H1 (cell line): ENCODE data around the gene BCAS2. TPM values are rescaled to one million over a fixed set of nuclear protein-coding genes. Genes with fewer than 3 reads are reported as not detected.

Experiments
- CTCF ChIA-PET: fragments of 300-600 bp; sonication (Branson Sonifier 250); formaldehyde crosslinking; loops from one replicate; lab custom pipeline; 2021; ENCODE audit not compliant: partially characterized antibody; lab: Charles Lee
- POLR2A ChIA-PET: fragments of 300-600 bp; sonication (Branson Sonifier 250); formaldehyde crosslinking; loops from one replicate; lab custom pipeline; 2021; ENCODE audit warnings: inconsistent platforms; ENCODE audit not compliant: partially characterized antibody; lab: Charles Lee
- DNase-seq, 2 experiments: peaks; one replicate each; pipeline versions ENCODE4 v3.0.0 to v3.0.0-alpha.2; 2010 to 2022; ENCODE audit warnings: low spot score in 2 of 2, low read depth in 1 of 2, mixed read lengths in 1 of 2
- FAIRE-seq: peaks from 2 replicates; lab custom pipeline; 2011; peaks lifted over from hg19 to GRCh38; lab: Jason Lieb, UNC
- H2AFZ ChIP-seq: 2 replicates; pipeline ENCODE4 v1.8.1; 2012; ENCODE audit warnings: low read length, inconsistent platforms
- H2AK5ac ChIP-seq: 2 replicates; pipeline ENCODE4 v1.6.1; 2013; ENCODE audit warnings: low read depth, low read length
- H2BK120ac ChIP-seq: replicated peaks from 2 replicates; pipeline ENCODE3; 2013; ENCODE audit warnings: low read depth, low read length, inconsistent platforms
- H2BK12ac ChIP-seq: 2 replicates; pipeline ENCODE4 v1.6.1; 2013; ENCODE audit warnings: low read depth, low read length
- H2BK15ac ChIP-seq: 2 replicates; pipeline ENCODE4 v1.6.1; 2013; ENCODE audit warnings: low read length
- H2BK20ac ChIP-seq: 2 replicates; pipeline ENCODE4 v1.6.1; 2013; ENCODE audit warnings: low read length
- H2BK5ac ChIP-seq: 2 replicates; pipeline ENCODE4 v1.6.1; 2013; ENCODE audit warnings: low read depth, low read length
- H3K14ac ChIP-seq: 2 replicates; pipeline ENCODE4 v1.6.1; 2013; ENCODE audit warnings: inconsistent platforms; ENCODE audit not compliant: insufficient read length
- H3K18ac ChIP-seq: 2 replicates; pipeline ENCODE4 v1.6.1; 2013; ENCODE audit warnings: low read length; ENCODE audit errors: extremely low read depth
- H3K23ac ChIP-seq: 2 replicates; pipeline ENCODE4 v1.6.1; 2013; ENCODE audit warnings: inconsistent platforms; ENCODE audit not compliant: insufficient read length
- H3K23me2 ChIP-seq: 2 replicates; pipeline ENCODE4 v1.6.1; 2013; ENCODE audit warnings: low read depth, low read length
- H3K27ac ChIP-seq: 2 replicates; pipeline ENCODE4 v1.6.1; 2011; ENCODE audit warnings: low read depth, low read length, inconsistent platforms
- H3K27me3 ChIP-seq, 4 experiments: replicated peaks in 1 of 4; 1 replicate in 1 of 4; 2 replicates in 3 of 4; pipeline versions ENCODE4 v1.6.1 to v1.8.1; 2011 to 2013; ENCODE audit warnings: low read length in 3 of 4, mild to moderate bottlenecking in 3 of 4, inconsistent platforms in 2 of 4, mixed read lengths in 2 of 4, moderate library complexity in 1 of 4; ENCODE audit not compliant: control insufficient read depth in 3 of 4, insufficient read depth in 3 of 4; ENCODE audit errors: extremely low read depth in 1 of 4
- H3K36me3 ChIP-seq, 4 experiments: 2 replicates each; pipeline versions ENCODE4 v1.6.1 to v1.8.1; 2011 to 2013; ENCODE audit warnings: mild to moderate bottlenecking in 4 of 4, low read length in 3 of 4, moderate library complexity in 2 of 4, control low read depth in 1 of 4, inconsistent platforms in 1 of 4; ENCODE audit not compliant: insufficient read depth in 4 of 4, control insufficient read depth in 2 of 4
- H3K4ac ChIP-seq: replicated peaks from 2 replicates; pipeline ENCODE3; 2013; ENCODE audit warnings: low read length, low read depth, mixed read lengths, inconsistent platforms; ENCODE audit not compliant: insufficient read length
- H3K4me1 ChIP-seq, 4 experiments: replicated peaks in 1 of 4; 1 replicate in 1 of 4; 2 replicates in 3 of 4; pipeline versions ENCODE4 v1.6.1 to v1.8.1; 2011 to 2013; ENCODE audit warnings: low read length in 3 of 4, inconsistent platforms in 2 of 4, mixed read lengths in 1 of 4; ENCODE audit not compliant: insufficient read depth in 4 of 4, control insufficient read depth in 3 of 4
- H3K4me2 ChIP-seq, 2 experiments: 2 replicates each; pipeline versions ENCODE4 v1.6.1 to v1.8.1; 2011 to 2013; ENCODE audit warnings: low read depth in 2 of 2, low read length in 2 of 2, control low read depth in 1 of 2, inconsistent platforms in 1 of 2, mild to moderate bottlenecking in 1 of 2; ENCODE audit not compliant: insufficient read depth in 1 of 2
- H3K4me3 ChIP-seq, 4 experiments: fragments of 200-600, 300-600 bp in 1 of 4; sonication (generic), shearing (Covaris generic), sonication (Bioruptor Twin) in 1 of 4; 2 replicates each; pipeline versions ENCODE4 v1.5.1 to v1.8.1; 2011 to 2016; ENCODE audit warnings: low read length in 4 of 4, low read depth in 3 of 4, control low read depth in 2 of 4, inconsistent platforms in 2 of 4, mild to moderate bottlenecking in 2 of 4, mixed read lengths in 1 of 4, moderate library complexity in 1 of 4; ENCODE audit not compliant: insufficient read depth in 2 of 4; ENCODE audit errors: extremely low read depth in 1 of 4
- H3K56ac ChIP-seq: replicated peaks from 2 replicates; pipeline ENCODE3; 2013; ENCODE audit warnings: low read depth, mild to moderate bottlenecking, mixed read lengths, low read length, inconsistent platforms; ENCODE audit not compliant: insufficient read length
- H3K79me1 ChIP-seq: 2 replicates; pipeline ENCODE4 v1.6.1; 2013; ENCODE audit warnings: low read depth, low read length, control low read depth
- H3K79me2 ChIP-seq, 2 experiments: 2 replicates each; pipeline versions ENCODE4 v1.6.1 to v1.8.1; 2012 to 2013; ENCODE audit warnings: low read length in 2 of 2, mild to moderate bottlenecking in 2 of 2, inconsistent platforms in 1 of 2; ENCODE audit not compliant: insufficient read depth in 2 of 2, control insufficient read depth in 1 of 2
- H3K9ac ChIP-seq, 4 experiments: replicated peaks in 1 of 4; 1 replicate in 1 of 4; 2 replicates in 3 of 4; pipeline versions ENCODE4 v1.6.1 to v1.8.1; 2011 to 2013; ENCODE audit warnings: low read depth in 3 of 4, low read length in 3 of 4, control low read depth in 2 of 4, mild to moderate bottlenecking in 2 of 4, moderate library complexity in 2 of 4, inconsistent platforms in 1 of 4; ENCODE audit errors: extremely low read depth in 1 of 4
- H3K9me3 ChIP-seq, 2 experiments: 2 replicates each; pipeline versions ENCODE4 v1.6.1 to v1.8.1; 2012 to 2013; ENCODE audit warnings: mild to moderate bottlenecking in 2 of 2, moderate library complexity in 2 of 2, control low read depth in 1 of 2, inconsistent platforms in 1 of 2, low read depth in 1 of 2, low read length in 1 of 2, mixed read lengths in 1 of 2; ENCODE audit not compliant: insufficient read depth in 2 of 2
- H4K20me1 ChIP-seq, 2 experiments: replicated peaks in 1 of 2; 2 replicates each; pipeline versions ENCODE3 to v1.8.1; 2011 to 2013; ENCODE audit warnings: inconsistent platforms in 2 of 2, low read length in 2 of 2, mild to moderate bottlenecking in 1 of 2; ENCODE audit not compliant: insufficient read depth in 2 of 2, control insufficient read depth in 1 of 2
- H4K5ac ChIP-seq: 2 replicates; pipeline ENCODE4 v1.6.1; 2013; ENCODE audit warnings: low read length, low read depth, mixed read lengths, inconsistent platforms; ENCODE audit not compliant: insufficient read length
- H4K8ac ChIP-seq: 2 replicates; pipeline ENCODE4 v1.8.0; 2013; ENCODE audit warnings: mild to moderate bottlenecking, moderate library complexity, low read length, inconsistent platforms; ENCODE audit not compliant: insufficient read depth; ENCODE audit errors: extremely low read depth
- H4K91ac ChIP-seq: replicated peaks from 2 replicates; pipeline ENCODE3; 2013; ENCODE audit warnings: low read length, mixed read lengths, inconsistent platforms; ENCODE audit not compliant: insufficient read length
- BCL11A ChIP-seq, 2 experiments: IDR thresholded peaks; one replicate each; pipeline ENCODE4 v1.6.1; 2011; ENCODE audit warnings: low read depth in 2 of 2, low read length in 2 of 2, mild to moderate bottlenecking in 2 of 2
- CBX5 ChIP-seq: fragments of 300-800, 300-1000 bp; sonication (generic); IDR thresholded peaks from 2 replicates; pipeline ENCODE4 v1.7.1; 2016; ENCODE audit warnings: antibody characterized with exemption, low read length, low read depth
- EP300 ChIP-seq, 2 experiments: IDR thresholded peaks; 1 replicate in 1 of 2; 2 replicates in 1 of 2; pipeline ENCODE4 v1.6.1; 2011 to 2012; ENCODE audit warnings: low read depth in 2 of 2, low read length in 2 of 2, mild to moderate bottlenecking in 2 of 2, borderline replicate concordance in 1 of 2, inconsistent platforms in 1 of 2, moderate library complexity in 1 of 2
- EZH2 ChIP-seq: fragments of 200-600 bp; sonication (generic); IDR thresholded peaks from 2 replicates; pipeline ENCODE4 v1.7.1; 2012; ENCODE audit warnings: low read depth, mild to moderate bottlenecking, moderate library complexity, low read length, inconsistent platforms; ENCODE audit not compliant: severe bottlenecking
- FOSL1 ChIP-seq: IDR thresholded peaks from 2 replicates; pipeline ENCODE4 v1.6.1; 2011; ENCODE audit warnings: mild to moderate bottlenecking, low read depth, low read length, moderate library complexity; ENCODE audit not compliant: insufficient read depth
- GABPA ChIP-seq: IDR thresholded peaks from 2 replicates; pipeline ENCODE4 v1.6.1; 2011; ENCODE audit warnings: mild to moderate bottlenecking, low read length, moderate library complexity, borderline replicate concordance; ENCODE audit not compliant: insufficient read depth
- KDM4A ChIP-seq: IDR thresholded peaks from one replicate; pipeline ENCODE4 v1.7.1; 2012; ENCODE audit warnings: low read depth, mild to moderate bottlenecking, moderate library complexity, low read length, inconsistent platforms; ENCODE audit not compliant: severe bottlenecking
- MAFK ChIP-seq: IDR thresholded peaks from 2 replicates; pipeline ENCODE4 v1.6.1; 2012; ENCODE audit warnings: low read depth, mild to moderate bottlenecking, improper control_type of control experiment, low read length
- SIN3A ChIP-seq, 2 experiments: IDR thresholded peaks in 1 of 2; conservative IDR thresholded peaks in 1 of 2; 2 replicates each; pipeline ENCODE4 v1.6.1; 2011 to 2012; ENCODE audit warnings: low read length in 2 of 2, improper control_type of control experiment in 1 of 2, low read depth in 1 of 2, mild to moderate bottlenecking in 1 of 2
- SP4 ChIP-seq: IDR thresholded peaks from 2 replicates; pipeline ENCODE4 v1.6.1; 2012; ENCODE audit warnings: low read length, inconsistent platforms
- TAF7 ChIP-seq: optimal IDR thresholded peaks from 2 replicates; pipeline ENCODE3; 2011; ENCODE audit warnings: low read depth, mild to moderate bottlenecking, inconsistent platforms, low read length, moderate library complexity, borderline replicate concordance
- TCF12 ChIP-seq: IDR thresholded peaks from 2 replicates; pipeline ENCODE4 v1.6.1; 2011; ENCODE audit warnings: low read depth, mild to moderate bottlenecking, low read length
- WGBS, 2 experiments: shearing (Covaris generic) in 1 of 2; methylation state at CpG; one replicate each; pipeline versions ENCODE4 v1.1.6 to v1.1.7; 2013 to 2015; ENCODE audit warnings: low lambda C conversion rate in 2 of 2, mixed read lengths in 2 of 2, inconsistent platforms in 1 of 2, low coverage in 1 of 2, missing lambda C conversion rate in 1 of 2; ENCODE audit not compliant: insufficient replicate concordance in 2 of 2, insufficient coverage in 1 of 2, insufficient read length in 1 of 2; ENCODE audit errors: extremely low coverage in 1 of 2, missing lambda C conversion rate in 1 of 2; 5-methylcytosine and 5-hydroxymethylcytosine counted together
- polyA plus RNA-seq, 7 experiments: library from polyadenylated mRNA; depleted of rRNA in 3 of 7; stranded (reverse) in 5 of 7; unstranded in 2 of 7; fragments of >200 nt in 5 of 7; fragments of 200-250 nt in 2 of 7; gene quantifications; 1 replicate in 5 of 7; 2 replicates in 1 of 7; 4 replicates in 1 of 7; pipeline versions ENCODE4 v1.2.1 to v1.2.3, GENCODE V29; 2011 to 2013; ENCODE audit warnings: missing spikeins in 2 of 7, mixed read lengths in 2 of 7
- total RNA-seq: library from RNA; stranded (reverse); fragmentation: NEBNext Ultra II Directional; extraction: Animal tissue kit (Norgen Biotek cat#: 25700); gene quantifications from 2 replicates; pipeline ENCODE4 v1.2.1, GENCODE V29; 2021

BCAS2 gene
- total and polyA plus RNA-seq, 2 of the 8 experiments (the other 6 are each of a cell fraction or from before 2014, with no cell fraction given), result 18.0 to 52.2 TPM

- Histone ChIP-seq H4K5ac (no peak overlapping the region), H2BK120ac (no peak overlapping the region), H3K56ac (no peak overlapping the region), H3K4me1 (no peaks in the 10 kb centered on the region), H2AK5ac (no peak overlapping the region), H3K23me2 (no peaks in the 10 kb centered on the region), H2BK12ac (no peak overlapping the region), H4K20me1 (peaks cover 0 to 1% of the 10 kb centered on the region in 2 experiments), H3K14ac (no peak overlapping the region), H3K79me1 (no peaks in the 10 kb centered on the region), H3K18ac (no peak overlapping the region), H3K9ac (no peak overlapping the region), H3K27me3 (no peaks in the 10 kb centered on the region), H3K23ac (no peak overlapping the region), H3K79me2 (no peaks in the 10 kb centered on the region), H3K4me3 (no peak overlapping the region), H3K4me2 (no peak overlapping the region), H3K36me3 (no peaks in the 10 kb centered on the region), H4K91ac (no peak overlapping the region), H2BK15ac (no peak overlapping the region), H4K8ac (no peak overlapping the region), H2BK5ac (no peak overlapping the region), H2AFZ (no peak overlapping the region), H2BK20ac (no peak overlapping the region), H3K27ac (no peak overlapping the region), H3K9me3 (no peaks in the 10 kb centered on the region), H3K4ac (no peak overlapping the region)
- ChIA-PET CTCF (no interaction called here), POLR2A (interaction anchor here (0.6 kb wide), 1 partner anchor 162 kb away, joined by 3 read pairs; no protein-coding TSS in a partner anchor)
- WGBS, 2 experiments, result 79% methylated on average over 2 of the region's 2 CpGs; no CpG with 5 or more reads in 1 of the 2 experiments
- TF ChIP-seq TCF12, result no peak
- TF ChIP-seq CBX5, result no peak
- no peak for TF ChIP-seq FOSL1
- no peak for TF ChIP-seq MAFK
- TF ChIP-seq EZH2, result no peak
- TF ChIP-seq EP300 (IDR thresholded peaks at IDR 0.05; ENCODE audit: borderline replicate concordance in 1 of 2, low read depth in 2 of 2, low read length in 2 of 2), result no peak
- TF ChIP-seq GABPA, result no peak
- no peak for TF ChIP-seq TAF7
- no peak for TF ChIP-seq SIN3A (conservative IDR thresholded peaks at IDR 0.05 in 1 of 2, IDR thresholded peaks at IDR 0.05 in 1 of 2; ENCODE audit: low read depth in 1 of 2, low read length in 2 of 2)
- TF ChIP-seq KDM4A, result no peak
- no peak for TF ChIP-seq BCL11A (IDR thresholded peaks at IDR 0.05; ENCODE audit: low read depth in 2 of 2, low read length in 2 of 2)
- no peak for TF ChIP-seq SP4
- no peak for FAIRE-seq
- DNase-seq, result no peak
Measured at GRCh38 chr1:114588196-114588689, 6.8 kb upstream of the BCAS2 start.
